Right atrium auricular region (tissue), 2 donors: ENCODE measurements around the gene PPP1R8. TPM values are rescaled to one million over a fixed set of nuclear protein-coding genes. Genes with fewer than 3 reads are reported as not detected.
A peak's percentile ranks its signal among the peaks of the same experiment; 100 is the strongest.
"Not testable (repeated sequence)": the region's sequence is repeated elsewhere in the genome, so short reads cannot be mapped to it uniquely, and the experiment has no call there.

ENCODE experiments used
- DNase-seq: peaks from one replicate; pipeline ENCODE4 v3.0.0-alpha.2; 2019; ENCODE audit warnings: low spot score
- H3K27ac ChIP-seq, 2 donors: fragments of 200-600 bp; sonication (generic); 1 replicate in 1 of 2; 2 replicates in 1 of 2; pipeline ENCODE4 v1.5.1; 2016 to 2019
- H3K27me3 ChIP-seq, 2 donors: fragments of 200-600 bp; sonication (generic); one replicate each; pipeline versions ENCODE4 v1.5.1 to v1.6.0; 2017 to 2019
- H3K36me3 ChIP-seq: fragments of 200-600 bp; sonication (generic); one replicate; pipeline ENCODE4 v1.5.1; 2016
- H3K4me1 ChIP-seq, 2 donors: fragments of 200-600 bp; sonication (generic); one replicate each; pipeline versions ENCODE4 v1.5.1 to v1.6.0; 2017 to 2019
- H3K4me3 ChIP-seq, 2 donors: fragments of 200-600 bp; sonication (generic); 1 replicate in 1 of 2; 2 replicates in 1 of 2; pipeline ENCODE4 v1.5.1; 2017 to 2019; ENCODE audit warnings: mild to moderate bottlenecking in 1 of 2, moderate library complexity in 1 of 2
- H3K9me3 ChIP-seq, 2 donors: fragments of 200-600 bp; sonication (generic); one replicate each; pipeline ENCODE4 v1.5.1; 2019
- total RNA-seq, 2 donors: library from RNA; depleted of rRNA; stranded (reverse); fragments of >200 nt; gene quantifications; one replicate each; pipeline ENCODE4 v1.1.0, GENCODE V29; 2016
- TF ChIP-seq, protein P1 (sequence below), 2 donors: fragments of 200-600 bp; sonication (generic); IDR thresholded peaks; one replicate each; pipeline ENCODE4 v1.5.1; 2019; ENCODE audit warnings: antibody characterized with exemption in 2 of 2

Gene PPP1R8
- total RNA-seq, 2 donors from 2014 or later = 17.9 to 23.9 TPM

DNA sequence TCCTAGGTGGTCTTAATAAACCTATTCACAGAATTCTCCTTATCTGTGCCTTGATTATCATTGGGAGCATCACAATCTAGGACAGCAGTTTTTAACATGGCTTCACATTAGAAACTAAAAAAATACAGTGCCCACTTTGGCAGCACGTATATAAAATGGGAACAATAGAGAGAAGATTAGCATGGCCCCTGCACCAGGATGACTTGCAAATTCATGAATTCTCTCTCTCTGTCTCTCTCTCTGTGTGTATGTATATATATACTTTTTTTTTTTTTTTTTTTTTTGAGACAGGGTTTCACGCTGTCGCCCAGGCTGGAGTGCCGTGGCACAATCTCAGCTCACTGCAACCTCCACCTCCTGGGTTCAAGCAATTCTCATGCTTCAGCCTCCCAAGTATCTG is 6.2 kb upstream of the PPP1R8 start:
- H3K9me3 ChIP-seq = no peaks in the 10 kb centered on the region
- H3K27ac ChIP-seq = no peak overlapping the region
- TF ChIP-seq, protein P1, sequence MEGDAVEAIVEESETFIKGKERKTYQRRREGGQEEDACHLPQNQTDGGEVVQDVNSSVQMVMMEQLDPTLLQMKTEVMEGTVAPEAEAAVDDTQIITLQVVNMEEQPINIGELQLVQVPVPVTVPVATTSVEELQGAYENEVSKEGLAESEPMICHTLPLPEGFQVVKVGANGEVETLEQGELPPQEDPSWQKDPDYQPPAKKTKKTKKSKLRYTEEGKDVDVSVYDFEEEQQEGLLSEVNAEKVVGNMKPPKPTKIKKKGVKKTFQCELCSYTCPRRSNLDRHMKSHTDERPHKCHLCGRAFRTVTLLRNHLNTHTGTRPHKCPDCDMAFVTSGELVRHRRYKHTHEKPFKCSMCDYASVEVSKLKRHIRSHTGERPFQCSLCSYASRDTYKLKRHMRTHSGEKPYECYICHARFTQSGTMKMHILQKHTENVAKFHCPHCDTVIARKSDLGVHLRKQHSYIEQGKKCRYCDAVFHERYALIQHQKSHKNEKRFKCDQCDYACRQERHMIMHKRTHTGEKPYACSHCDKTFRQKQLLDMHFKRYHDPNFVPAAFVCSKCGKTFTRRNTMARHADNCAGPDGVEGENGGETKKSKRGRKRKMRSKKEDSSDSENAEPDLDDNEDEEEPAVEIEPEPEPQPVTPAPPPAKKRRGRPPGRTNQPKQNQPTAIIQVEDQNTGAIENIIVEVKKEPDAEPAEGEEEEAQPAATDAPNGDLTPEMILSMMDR (IDR thresholded peaks at IDR 0.05) = no peak
- no peak for DNase-seq
- peaks cover 49% of the 10 kb centered on the region for H3K36me3 ChIP-seq
- no peaks in the 10 kb centered on the region for H3K4me1 ChIP-seq
- no peak overlapping the region for H3K4me3 ChIP-seq
- no peaks in the 10 kb centered on the region for H3K27me3 ChIP-seq

DNA sequence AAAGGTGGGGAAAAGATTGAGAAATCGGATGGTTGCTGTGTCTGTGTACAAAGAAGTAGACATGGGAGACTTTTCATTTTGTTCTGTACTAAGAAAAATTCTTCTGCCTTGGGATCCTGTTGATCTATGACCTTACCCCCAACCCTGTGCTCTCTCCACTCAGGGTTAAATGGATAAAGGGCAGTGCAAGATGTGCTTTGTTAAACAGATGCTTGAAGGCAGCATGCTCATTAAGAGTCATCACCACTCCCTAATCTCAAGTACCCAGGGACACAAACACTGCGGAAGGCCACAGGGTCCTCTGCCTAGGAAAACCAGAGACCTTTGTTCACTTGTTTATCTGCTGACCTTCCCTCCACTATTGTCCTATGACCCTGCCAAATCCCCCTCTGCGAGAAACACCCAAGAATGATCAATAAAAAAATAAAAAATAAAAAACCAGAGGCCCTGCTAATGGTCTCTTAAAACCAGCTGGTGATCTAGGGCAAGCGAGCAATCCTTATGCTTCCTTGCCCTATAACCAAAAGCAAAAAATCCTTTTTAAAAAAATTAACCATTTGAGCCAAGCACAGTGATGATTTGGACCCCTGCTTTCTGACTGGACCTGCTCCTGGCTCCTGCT is 1.1 kb upstream of the PPP1R8 start:
- H3K9me3 ChIP-seq, H3K4me3 ChIP-seq, DNase-seq, H3K36me3 ChIP-seq, H3K27me3 ChIP-seq: not testable (repeated sequence)
- peaks cover 0 to 20% of the 10 kb centered on the region in 2 donors for H3K4me1 ChIP-seq
- H3K27ac ChIP-seq = peak overlapping the region in 1 of 2 donors; percentile 93

DNA sequence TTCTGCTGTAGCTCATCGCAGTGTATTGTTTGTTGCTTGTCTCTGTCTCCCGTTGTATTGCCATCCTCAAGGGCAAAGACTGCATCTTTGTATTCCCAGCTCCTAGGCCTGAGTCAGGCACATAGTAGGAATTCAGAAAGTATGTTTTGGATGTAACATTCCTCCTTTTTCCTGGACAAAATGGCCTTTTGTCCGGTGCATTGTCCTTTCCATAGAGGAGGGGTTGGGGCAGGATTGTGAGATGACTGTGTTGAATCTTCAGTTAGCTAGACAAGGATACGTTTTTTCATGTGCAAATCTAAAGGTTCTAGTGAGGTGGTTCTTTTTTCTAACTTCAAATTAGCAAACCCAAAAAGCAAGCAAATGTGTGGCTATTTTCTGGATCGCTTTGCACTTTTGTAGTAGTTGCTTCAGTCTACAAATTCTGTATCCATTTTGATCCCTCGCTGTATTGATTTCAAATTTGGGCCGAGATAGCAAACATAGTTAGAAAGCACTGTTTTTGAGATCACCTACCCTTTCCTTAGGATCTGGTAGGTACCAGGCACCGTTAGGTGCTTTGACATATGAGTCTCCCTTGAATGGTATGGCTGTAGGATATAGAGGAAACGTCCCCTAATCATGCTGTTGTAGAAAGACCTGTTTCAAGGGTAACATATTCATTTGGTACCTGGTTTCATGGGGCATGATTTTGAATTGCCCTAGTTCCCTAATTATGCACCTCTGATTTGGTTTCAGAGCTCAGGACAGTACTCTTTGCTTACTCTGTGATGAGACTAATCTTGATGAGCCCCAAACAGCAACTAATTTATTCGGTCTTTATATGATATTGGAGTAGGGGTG is 1.2 kb downstream of the PPP1R8 start:
- Histone ChIP-seq H3K4me1 (peaks cover 0 to 20% of the 10 kb centered on the region in 2 donors), H3K9me3 (no peaks in the 10 kb centered on the region), H3K27ac (peak overlapping the region in 1 of 2 donors; percentile 94), H3K27me3 (no peaks in the 10 kb centered on the region), H3K36me3 (peaks cover 6% of the 10 kb centered on the region), H3K4me3 (peak overlapping the region; percentile 93 to 99)
- TF ChIP-seq, protein P1 (IDR thresholded peaks at IDR 0.05) = no peak
- no peak for DNase-seq

DNA sequence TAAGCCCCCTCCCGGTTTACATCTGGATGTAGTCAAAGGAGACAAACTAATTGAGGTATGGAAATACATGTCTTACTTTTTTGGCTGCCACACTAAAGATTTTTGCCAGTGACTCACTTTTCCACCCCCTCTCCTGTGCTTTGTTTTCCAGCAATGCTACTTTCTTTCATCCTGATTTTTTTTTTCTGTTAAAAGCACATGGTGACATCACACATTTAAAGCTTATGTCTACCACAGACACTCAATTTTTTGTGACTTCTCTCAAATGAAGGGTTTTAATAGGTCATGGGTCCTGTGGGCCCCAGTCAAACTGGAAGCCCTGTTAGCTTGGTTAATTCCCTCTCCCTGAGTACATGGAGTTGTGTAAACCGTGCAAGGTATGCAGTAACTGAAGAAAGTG is 2.2 kb downstream of the PPP1R8 start:
- Histone ChIP-seq H3K4me1 (peaks cover 0 to 20% of the 10 kb centered on the region in 2 donors), H3K27ac (no peak overlapping the region), H3K4me3 (no peak overlapping the region), H3K36me3 (peaks cover 6% of the 10 kb centered on the region), H3K9me3 (no peaks in the 10 kb centered on the region), H3K27me3 (no peaks in the 10 kb centered on the region)
- no peak for DNase-seq
- TF ChIP-seq, protein P1 (IDR thresholded peaks at IDR 0.05) = no peak

DNA sequence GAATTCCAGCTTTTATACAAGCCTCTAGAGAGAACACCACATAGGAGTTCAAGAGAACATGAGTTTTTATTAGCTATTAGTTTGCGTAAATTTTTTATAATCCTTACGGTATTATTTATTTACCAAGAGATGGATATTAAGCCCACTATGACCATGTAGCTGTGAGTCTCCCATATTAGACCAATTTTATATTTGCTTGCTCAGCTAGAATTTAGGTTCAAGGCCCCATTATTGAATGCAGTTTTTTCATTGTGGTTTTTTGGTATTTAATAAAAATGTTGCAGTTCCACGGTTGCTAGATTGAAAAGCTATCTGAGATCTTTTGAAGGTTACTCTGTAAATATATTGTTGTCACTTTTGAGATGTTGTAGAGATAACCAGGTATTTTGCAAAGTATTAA is 2.9 kb downstream of the PPP1R8 start:
- TF ChIP-seq, protein P1 (IDR thresholded peaks at IDR 0.05) = no peak
- Histone ChIP-seq H3K9me3 (no peaks in the 10 kb centered on the region), H3K4me3 (no peak overlapping the region), H3K36me3 (peaks cover 6% of the 10 kb centered on the region), H3K4me1 (peaks cover 0 to 20% of the 10 kb centered on the region in 2 donors), H3K27me3 (no peaks in the 10 kb centered on the region), H3K27ac (no peak overlapping the region)
- DNase-seq = no peak

DNA sequence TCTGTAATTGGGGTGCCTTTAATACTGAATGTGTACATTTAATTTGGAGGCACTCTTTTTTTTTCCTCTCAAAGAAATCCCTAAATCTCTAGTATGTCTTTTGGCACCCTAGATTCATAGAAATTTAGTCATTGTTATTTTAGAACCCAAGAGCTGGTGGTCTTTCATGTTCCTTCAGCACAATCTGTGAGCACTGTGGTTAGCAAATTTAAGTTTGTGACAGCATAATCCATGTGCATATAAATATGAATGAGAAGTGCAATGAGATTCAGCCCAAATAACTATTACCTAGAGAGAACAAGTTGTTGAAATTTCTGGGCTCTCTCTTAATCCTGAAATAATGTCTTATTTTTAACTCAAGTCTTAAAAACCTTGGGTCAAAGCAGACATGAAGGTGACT is 4.5 kb downstream of the PPP1R8 start:
- Histone ChIP-seq H3K9me3 (no peaks in the 10 kb centered on the region), H3K4me1 (peaks cover 0 to 20% of the 10 kb centered on the region in 2 donors), H3K27me3 (no peaks in the 10 kb centered on the region), H3K27ac (no peak overlapping the region), H3K36me3 (peaks cover 15% of the 10 kb centered on the region), H3K4me3 (no peak overlapping the region)
- TF ChIP-seq, protein P1 (IDR thresholded peaks at IDR 0.05) = no peak
- no peak for DNase-seq
